T-helper 2 cell treated with Interferon-gamma antibody and Interleukin-4, amounts not matched to agents 5 μg/mL and 100 μg/mL, for 36 hours (primary cell): Measurements from ENCODE around the gene TEK.
"Not testable (repeated sequence)": the region's sequence is repeated elsewhere in the genome, so short reads cannot be mapped to it uniquely, and the experiment has no call there.

Source experiments
- DNase-seq: peaks from one replicate; pipeline ENCODE4 v3.0.0; 2021; ENCODE audit warnings: low spot score
- H3K27ac Mint-ChIP-seq: one replicate; pipeline ENCODE4 v1.8.0; 2021; ENCODE audit warnings: mild to moderate bottlenecking, mixed read lengths
- H3K27me3 Mint-ChIP-seq: one replicate; pipeline ENCODE4 v1.8.0; 2021; ENCODE audit warnings: low read depth, mixed read lengths
- H3K36me3 Mint-ChIP-seq: one replicate; pipeline ENCODE4 v1.8.0; 2021; ENCODE audit warnings: low read depth, mixed read lengths
- H3K4me1 Mint-ChIP-seq: one replicate; pipeline ENCODE4 v1.8.0; 2021; ENCODE audit warnings: low read depth, mixed read lengths
- H3K4me3 Mint-ChIP-seq: one replicate; pipeline ENCODE4 v1.8.0; 2022; ENCODE audit warnings: mild to moderate bottlenecking, moderate library complexity, mixed read lengths
- H3K9me3 Mint-ChIP-seq: one replicate; pipeline ENCODE4 v1.8.0; 2021; ENCODE audit warnings: mixed read lengths

TEK gene

GRCh38 chr9:27198190-27198589 lies 89.2 kb downstream of the TEK start:
- Mint-ChIP-seq H3K4me1 (no peaks in the 10 kb centered on the region), H3K4me3 (no peak overlapping the region), H3K36me3 (no peaks in the 10 kb centered on the region), H3K27ac (no peak overlapping the region), H3K9me3 (no peaks in the 10 kb centered on the region), H3K27me3 (no peaks in the 10 kb centered on the region)
- no peak for DNase-seq

- H3K27ac Mint-ChIP-seq: no peak overlapping the region
- no peaks in the 10 kb centered on the region for H3K36me3 Mint-ChIP-seq
- no peaks in the 10 kb centered on the region for H3K27me3 Mint-ChIP-seq
- no peaks in the 10 kb centered on the region for H3K9me3 Mint-ChIP-seq
- H3K4me1 Mint-ChIP-seq: peaks cover 3% of the 10 kb centered on the region
- DNase-seq: no peak
- no peak overlapping the region for H3K4me3 Mint-ChIP-seq
These were observed 93.0 kb downstream of the TEK start for GRCh38 chr9:27202056-27202455.

- Mint-ChIP-seq H3K4me1 (peaks cover 3% of the 10 kb centered on the region), H3K9me3 (no peaks in the 10 kb centered on the region), H3K36me3 (no peaks in the 10 kb centered on the region), H3K4me3 (no peak overlapping the region), H3K27ac (no peak overlapping the region), H3K27me3 (no peaks in the 10 kb centered on the region)
- no peak for DNase-seq
These were observed 94.8 kb downstream of the TEK start for GRCh38 chr9:27203783-27204182.

GRCh38 chr9:27204578-27204977 lies 95.6 kb downstream of the TEK start:
- no peaks in the 10 kb centered on the region for H3K36me3 Mint-ChIP-seq
- H3K9me3 Mint-ChIP-seq: no peaks in the 10 kb centered on the region
- H3K4me3 Mint-ChIP-seq: no peak overlapping the region
- peaks cover 3% of the 10 kb centered on the region for H3K4me1 Mint-ChIP-seq
- no peak for DNase-seq
- H3K27me3 Mint-ChIP-seq: no peaks in the 10 kb centered on the region
- H3K27ac Mint-ChIP-seq: no peak overlapping the region

GRCh38 chr9:27205198-27205597 lies 96.2 kb downstream of the TEK start:
- Mint-ChIP-seq H3K4me3 (no peak overlapping the region), H3K4me1 (peaks cover 3% of the 10 kb centered on the region), H3K36me3 (no peaks in the 10 kb centered on the region), H3K27ac (no peak overlapping the region), H3K9me3 (no peaks in the 10 kb centered on the region), H3K27me3 (no peaks in the 10 kb centered on the region)
- no peak for DNase-seq

- Mint-ChIP-seq H3K36me3 (no peaks in the 10 kb centered on the region), H3K4me3 (no peak overlapping the region), H3K27me3 (no peaks in the 10 kb centered on the region), H3K27ac (no peak overlapping the region), H3K4me1 (peaks cover 3% of the 10 kb centered on the region), H3K9me3 (no peaks in the 10 kb centered on the region)
- no peak for DNase-seq
These were observed 97.0 kb downstream of the TEK start for GRCh38 chr9:27206041-27206440.

- no peak overlapping the region for H3K4me3 Mint-ChIP-seq
- peaks cover 3% of the 10 kb centered on the region for H3K4me1 Mint-ChIP-seq
- DNase-seq: no peak
- H3K36me3 Mint-ChIP-seq: no peaks in the 10 kb centered on the region
- no peaks in the 10 kb centered on the region for H3K9me3 Mint-ChIP-seq
- H3K27ac Mint-ChIP-seq: no peak overlapping the region
- H3K27me3 Mint-ChIP-seq: peaks cover under 1% of the 10 kb centered on the region
These were observed 100.0 kb downstream of the TEK start for GRCh38 chr9:27209034-27209433.

GRCh38 chr9:27210588-27210987 lies 101.6 kb downstream of the TEK start:
- Mint-ChIP-seq H3K4me3 (no peak overlapping the region), H3K27me3 (peaks cover 3% of the 10 kb centered on the region), H3K9me3 (no peaks in the 10 kb centered on the region), H3K4me1 (peaks cover 3% of the 10 kb centered on the region), H3K27ac (no peak overlapping the region), H3K36me3 (no peaks in the 10 kb centered on the region)
- DNase-seq: no peak

GRCh38 chr9:27212191-27212590 lies 103.2 kb downstream of the TEK start:
- no peak overlapping the region for H3K27ac Mint-ChIP-seq
- no peaks in the 10 kb centered on the region for H3K9me3 Mint-ChIP-seq
- H3K36me3 Mint-ChIP-seq: no peaks in the 10 kb centered on the region
- H3K4me3 Mint-ChIP-seq: no peak overlapping the region
- no peaks in the 10 kb centered on the region for H3K4me1 Mint-ChIP-seq
- DNase-seq: no peak
- peaks cover 3% of the 10 kb centered on the region for H3K27me3 Mint-ChIP-seq

- H3K36me3 Mint-ChIP-seq: no peaks in the 10 kb centered on the region
- H3K4me1 Mint-ChIP-seq: no peaks in the 10 kb centered on the region
- H3K9me3 Mint-ChIP-seq: no peaks in the 10 kb centered on the region
- no peak overlapping the region for H3K27ac Mint-ChIP-seq
- H3K4me3 Mint-ChIP-seq: no peak overlapping the region
- peaks cover 3% of the 10 kb centered on the region for H3K27me3 Mint-ChIP-seq
- DNase-seq: no peak
These were observed 103.6 kb downstream of the TEK start for GRCh38 chr9:27212621-27213020.

- Mint-ChIP-seq H3K27me3 (no peaks in the 10 kb centered on the region), H3K27ac (no peak overlapping the region), H3K9me3 (no peaks in the 10 kb centered on the region), H3K4me1 (no peaks in the 10 kb centered on the region), H3K36me3 (no peaks in the 10 kb centered on the region), H3K4me3 (no peak overlapping the region)
- no peak for DNase-seq
These were observed 118.2 kb downstream of the TEK start for GRCh38 chr9:27227192-27227591.

- not testable (repeated sequence) for H3K27me3 Mint-ChIP-seq, H3K9me3 Mint-ChIP-seq, H3K36me3 Mint-ChIP-seq, H3K4me1 Mint-ChIP-seq, H3K4me3 Mint-ChIP-seq, H3K27ac Mint-ChIP-seq, DNase-seq
These were observed 130.6 kb downstream of the TEK start for GRCh38 chr9:27239648-27240047.

GRCh38 chr9:27247756-27248155 lies 138.7 kb downstream of the TEK start:
- Mint-ChIP-seq H3K4me1 (no peaks in the 10 kb centered on the region), H3K36me3 (no peaks in the 10 kb centered on the region), H3K27ac (no peak overlapping the region), H3K27me3 (no peaks in the 10 kb centered on the region), H3K9me3 (no peaks in the 10 kb centered on the region), H3K4me3 (no peak overlapping the region)
- no peak for DNase-seq

- Mint-ChIP-seq H3K27ac (no peak overlapping the region), H3K9me3 (no peaks in the 10 kb centered on the region), H3K36me3 (no peaks in the 10 kb centered on the region), H3K4me3 (no peak overlapping the region), H3K4me1 (no peaks in the 10 kb centered on the region), H3K27me3 (no peaks in the 10 kb centered on the region)
- no peak for DNase-seq
These were observed 139.7 kb downstream of the TEK start for GRCh38 chr9:27248702-27249101.

GRCh38 chr9:27258662-27259061 lies 149.6 kb downstream of the TEK start:
- DNase-seq: no peak
- Mint-ChIP-seq H3K9me3 (no peaks in the 10 kb centered on the region), H3K4me3 (no peak overlapping the region), H3K36me3 (no peaks in the 10 kb centered on the region), H3K27ac (no peak overlapping the region), H3K27me3 (no peaks in the 10 kb centered on the region), H3K4me1 (no peaks in the 10 kb centered on the region)
